ENCODE results near the gene TLCD1.
"Not testable (repeated sequence)": the region's sequence is repeated elsewhere in the genome, so short reads cannot be mapped to it uniquely, and the experiment has no call there.

Gene TLCD1

DNA sequence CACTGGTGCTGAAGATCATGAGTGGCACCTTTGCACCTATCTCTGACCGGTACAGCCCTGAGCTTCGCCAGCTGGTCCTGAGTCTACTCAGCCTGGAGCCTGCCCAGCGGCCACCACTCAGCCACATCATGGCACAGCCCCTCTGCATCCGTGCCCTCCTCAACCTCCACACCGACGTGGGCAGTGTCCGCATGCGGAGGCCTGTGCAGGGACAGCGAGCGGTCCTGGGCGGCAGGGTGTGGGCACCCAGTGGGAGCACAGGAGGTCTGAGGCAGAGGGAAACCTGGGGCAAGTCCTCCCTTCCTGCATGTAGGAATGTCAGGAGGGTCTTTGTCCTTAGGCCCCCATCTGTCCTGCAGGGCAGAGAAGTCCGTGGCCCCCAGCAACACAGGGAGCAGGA, 11.3 kb upstream of the TLCD1 start:
- TF ChIP-seq, protein P1, sequence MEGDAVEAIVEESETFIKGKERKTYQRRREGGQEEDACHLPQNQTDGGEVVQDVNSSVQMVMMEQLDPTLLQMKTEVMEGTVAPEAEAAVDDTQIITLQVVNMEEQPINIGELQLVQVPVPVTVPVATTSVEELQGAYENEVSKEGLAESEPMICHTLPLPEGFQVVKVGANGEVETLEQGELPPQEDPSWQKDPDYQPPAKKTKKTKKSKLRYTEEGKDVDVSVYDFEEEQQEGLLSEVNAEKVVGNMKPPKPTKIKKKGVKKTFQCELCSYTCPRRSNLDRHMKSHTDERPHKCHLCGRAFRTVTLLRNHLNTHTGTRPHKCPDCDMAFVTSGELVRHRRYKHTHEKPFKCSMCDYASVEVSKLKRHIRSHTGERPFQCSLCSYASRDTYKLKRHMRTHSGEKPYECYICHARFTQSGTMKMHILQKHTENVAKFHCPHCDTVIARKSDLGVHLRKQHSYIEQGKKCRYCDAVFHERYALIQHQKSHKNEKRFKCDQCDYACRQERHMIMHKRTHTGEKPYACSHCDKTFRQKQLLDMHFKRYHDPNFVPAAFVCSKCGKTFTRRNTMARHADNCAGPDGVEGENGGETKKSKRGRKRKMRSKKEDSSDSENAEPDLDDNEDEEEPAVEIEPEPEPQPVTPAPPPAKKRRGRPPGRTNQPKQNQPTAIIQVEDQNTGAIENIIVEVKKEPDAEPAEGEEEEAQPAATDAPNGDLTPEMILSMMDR (IDR thresholded peaks at IDR 0.05; ENCODE audit: control insufficient read depth, insufficient read depth, low read depth, low read length, missing control alignments): no peak
- no peak overlapping the region for H3K4me3 ChIP-seq (ENCODE audit: control insufficient read depth, low read depth, low read length)
- no peak for DNase-seq (ENCODE audit: low read depth)

DNA sequence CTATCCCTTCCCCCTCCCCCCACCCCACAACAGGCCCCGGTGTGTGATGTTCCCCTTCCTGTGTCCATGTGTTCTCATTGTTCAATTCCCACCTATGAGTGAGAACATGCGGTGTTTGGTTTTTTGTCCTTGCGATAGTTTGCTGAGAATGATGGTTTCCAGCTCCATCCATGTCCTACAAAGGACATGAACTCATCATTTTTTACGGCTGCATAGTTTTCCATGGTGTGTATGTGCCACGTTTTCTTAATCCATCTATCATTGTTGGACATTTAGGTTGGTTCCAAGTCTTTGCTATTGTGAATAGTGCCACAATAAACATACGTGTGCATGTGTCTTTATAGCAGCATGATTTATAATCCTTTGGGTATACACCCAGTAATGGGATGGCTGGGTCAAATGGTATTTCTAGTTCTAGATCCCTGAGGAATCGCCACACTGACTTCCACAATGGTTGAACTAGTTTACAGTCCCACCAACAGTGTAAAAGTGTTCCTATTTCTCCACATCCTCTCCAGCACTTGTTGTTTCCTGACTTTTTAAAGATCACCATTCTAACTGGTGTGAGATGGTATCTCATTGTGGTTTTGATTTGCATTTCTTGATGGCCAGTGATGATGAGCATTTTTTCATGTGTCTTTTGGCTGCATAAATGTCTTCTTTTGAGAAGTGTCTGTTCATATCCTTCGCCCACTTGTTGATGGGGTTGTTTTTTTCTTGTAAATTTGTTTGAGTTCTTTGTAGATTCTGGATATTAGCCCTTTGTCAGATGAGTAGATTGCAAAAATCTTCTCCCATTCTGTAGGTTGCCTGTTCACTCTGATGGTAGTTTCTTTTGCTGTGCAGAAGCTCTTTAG, 10.1 kb upstream of the TLCD1 start:
- not testable (repeated sequence) for H3K4me3 ChIP-seq (ENCODE audit: control insufficient read depth, low read depth, low read length); DNase-seq (ENCODE audit: low read depth)

DNA sequence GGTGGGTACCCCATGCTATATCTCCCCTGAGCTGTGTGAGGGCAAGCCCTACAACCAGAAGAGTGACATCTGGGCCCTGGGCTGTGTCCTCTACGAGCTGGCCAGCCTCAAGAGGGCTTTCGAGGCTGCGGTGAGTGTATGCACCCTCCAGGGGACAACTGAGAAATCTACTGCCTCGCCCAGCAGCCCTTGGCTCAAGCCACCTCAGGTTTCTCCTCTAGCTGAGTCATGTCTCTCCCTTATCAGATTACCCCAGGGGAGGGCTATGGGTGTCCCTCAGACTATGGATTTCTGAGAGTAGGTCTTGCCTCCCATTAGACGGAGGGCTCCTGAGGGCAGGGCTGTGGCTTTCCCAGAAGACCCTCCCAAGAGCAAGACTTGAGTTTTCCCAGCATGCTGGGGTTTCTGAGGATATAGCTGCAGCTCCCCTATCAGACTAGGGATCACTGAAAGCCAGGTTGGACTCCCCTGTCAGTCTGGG, 9.2 kb upstream of the TLCD1 start:
- DNase-seq (ENCODE audit: low read depth): no peak
- TF ChIP-seq, protein P1 (IDR thresholded peaks at IDR 0.05; ENCODE audit: control insufficient read depth, insufficient read depth, low read depth, low read length, missing control alignments): no peak

GRCh38 chr17:28734712-28735241, 8.7 kb upstream of the TLCD1 start:
- H3K4me3 ChIP-seq (ENCODE audit: control insufficient read depth, low read depth, low read length): no peak overlapping the region
- TF ChIP-seq, protein P1 (IDR thresholded peaks at IDR 0.05; ENCODE audit: control insufficient read depth, insufficient read depth, low read depth, low read length, missing control alignments): no peak
- no peak for DNase-seq (ENCODE audit: low read depth)

More for the DNA sequence above, 9.2 kb upstream of the TLCD1 start:
- no peak overlapping the region for H3K4me3 ChIP-seq (ENCODE audit: control insufficient read depth, low read depth, low read length)

DNA sequence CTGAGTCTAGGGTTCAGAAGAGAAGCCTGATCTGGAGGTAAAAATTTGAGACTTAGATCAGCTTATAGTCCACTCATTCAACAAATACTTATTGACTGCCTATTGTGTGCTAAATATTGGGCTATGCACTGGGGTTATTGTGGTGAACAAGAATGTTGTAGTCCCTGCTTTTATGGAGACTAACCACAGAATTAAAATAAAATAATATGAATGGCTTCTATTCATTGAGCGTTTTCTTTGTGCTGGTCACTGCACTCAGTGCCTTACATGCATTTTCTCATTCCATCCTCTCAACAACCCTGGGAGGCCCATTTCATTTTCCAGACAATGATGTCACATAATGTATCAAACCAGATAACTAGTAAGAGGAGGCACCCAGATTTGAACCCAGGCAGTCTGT, 7.3 kb upstream of the TLCD1 start:
- no peak for DNase-seq (ENCODE audit: low read depth)
- H3K4me3 ChIP-seq (ENCODE audit: control insufficient read depth, low read depth, low read length): no peak overlapping the region
- TF ChIP-seq, protein P1 (IDR thresholded peaks at IDR 0.05; ENCODE audit: control insufficient read depth, insufficient read depth, low read depth, low read length, missing control alignments): no peak

DNA sequence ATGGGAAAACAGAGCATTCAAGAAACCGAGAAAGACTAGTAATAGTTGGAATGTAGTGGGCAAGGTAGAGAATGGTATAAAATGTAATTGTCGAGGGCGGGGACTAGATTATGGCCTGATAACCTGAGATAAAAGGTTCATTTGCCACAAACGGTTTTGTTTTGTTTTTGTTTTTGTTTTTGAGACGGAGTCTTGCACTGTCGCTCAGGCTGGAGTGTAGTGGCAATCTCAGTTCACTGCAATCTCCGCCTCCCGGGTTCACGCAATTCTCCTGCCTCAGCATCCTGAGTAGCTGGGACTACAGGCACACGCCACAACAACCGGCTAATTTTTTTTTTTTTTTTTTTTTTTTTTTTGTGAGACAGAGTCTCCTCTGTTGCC, 3.9 kb upstream of the TLCD1 start:
- no peak overlapping the region for H3K4me3 ChIP-seq (ENCODE audit: control insufficient read depth, low read depth, low read length)
- TF ChIP-seq, protein P1 (IDR thresholded peaks at IDR 0.05; ENCODE audit: control insufficient read depth, insufficient read depth, low read depth, low read length, missing control alignments): no peak
- no peak for DNase-seq (ENCODE audit: low read depth)

All from AG09309 (cell line).